ENCODE data around the gene SCO2. TPM values are rescaled to one million over a fixed set of nuclear protein-coding genes. Genes with fewer than 3 reads are reported as not detected.

Gene SCO2
- total RNA-seq, 2 donors from 2014 or later: 1.3 TPM; not detected in 1

DNA sequence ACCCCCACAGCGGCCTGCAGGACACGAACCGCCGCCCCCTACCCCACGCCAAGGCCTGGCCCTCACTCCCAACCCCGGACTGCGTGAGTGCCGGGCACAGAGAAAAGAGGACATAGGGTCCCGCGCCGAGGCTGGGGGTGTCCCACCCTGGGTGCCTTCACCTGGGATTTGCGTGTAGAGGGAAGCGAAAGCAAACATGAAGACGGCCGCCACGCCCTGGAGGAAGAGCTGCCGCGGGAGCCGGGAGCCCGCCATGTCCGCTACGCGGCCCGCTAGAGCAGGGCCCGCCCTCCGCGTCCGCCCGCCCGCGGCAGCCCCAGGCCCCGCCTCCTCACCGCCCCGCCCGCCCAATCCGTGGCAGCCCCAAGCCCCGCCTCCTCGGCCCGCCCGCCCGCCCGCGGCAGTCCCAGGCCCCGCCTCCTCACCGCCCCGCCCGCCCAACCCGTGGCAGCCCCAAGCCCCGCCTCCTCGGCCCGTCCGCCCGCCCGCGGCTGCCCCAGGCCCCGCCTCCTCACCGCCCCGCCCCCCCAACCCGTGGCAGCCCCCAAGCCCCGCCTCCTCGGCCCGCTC, 17.9 kb downstream of the SCO2 start, which contains the start of gene LMF2:
Gene LMF2, minus strand, starts transcription at position 282 of the 570 bp plus-strand sequence. Its CDS starts 27 bp downstream, at position 255.
- DNase-seq (peak; percentile 91), ATAC-seq (peak; percentile 84 to 88)
- intact Hi-C loops (cut with DNase I): loop anchor here in 1 of 2 donors (10.0 kb wide), 1 partner anchor 263 kb away; the partner anchor contains the start of gene TUBGCP6

DNA sequence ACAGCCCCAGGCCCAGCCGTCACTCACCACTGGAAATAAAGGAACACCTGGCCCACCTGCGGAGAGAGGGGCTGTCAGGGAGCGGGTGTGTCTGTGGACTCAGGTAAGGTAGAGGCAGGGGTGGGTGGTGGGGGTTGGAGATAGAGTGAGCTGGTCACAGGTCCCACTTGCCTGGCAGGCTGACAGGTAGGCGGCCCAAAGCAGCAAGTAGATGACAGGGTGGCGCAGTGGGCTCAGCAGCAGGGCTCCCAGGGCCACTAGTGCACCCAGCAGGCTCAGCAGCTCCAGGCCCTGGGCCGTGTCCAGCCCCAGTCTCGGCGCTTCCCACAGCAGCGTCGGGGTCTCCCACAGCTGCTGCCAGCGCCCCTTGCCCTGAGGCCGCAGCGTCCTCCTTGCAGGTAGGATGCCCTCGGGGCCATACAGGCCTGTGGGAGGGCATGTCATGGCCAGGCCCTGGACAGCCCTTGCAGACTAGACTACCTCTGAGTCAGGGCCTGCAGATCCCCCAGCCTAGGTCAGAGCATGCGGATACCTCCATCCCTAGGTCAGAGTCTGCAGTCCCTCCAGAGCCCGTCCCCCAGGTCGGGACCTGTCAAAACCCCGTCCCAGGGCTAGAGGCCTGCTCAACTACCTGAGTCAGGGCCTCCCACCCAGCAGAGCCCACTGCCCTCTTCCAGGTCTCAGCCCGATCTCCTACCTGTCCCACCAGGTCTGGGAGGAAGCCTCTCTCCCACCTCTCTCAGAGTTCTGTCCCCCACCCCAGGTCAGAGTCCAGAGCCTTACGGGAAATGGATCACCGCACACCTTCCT, 18.6 kb downstream of the SCO2 start:
- ATAC-seq: peak in 1 of 2 donors; percentile 12
- intact Hi-C loops (cut with DNase I): loop anchor here in 1 of 2 donors (10.0 kb wide), 1 partner anchor 262 kb away; the partner anchor contains the start of gene TUBGCP6
- no peak for DNase-seq

GRCh38 chr22:50505776-50506610, 19.4 kb downstream of the SCO2 start:
- intact Hi-C loops (cut with DNase I): loop anchor here in 1 of 2 donors (10.0 kb wide), 1 partner anchor 261 kb away; the partner anchor contains the start of gene TUBGCP6
- DNase-seq: no peak
- no peak for ATAC-seq

DNA sequence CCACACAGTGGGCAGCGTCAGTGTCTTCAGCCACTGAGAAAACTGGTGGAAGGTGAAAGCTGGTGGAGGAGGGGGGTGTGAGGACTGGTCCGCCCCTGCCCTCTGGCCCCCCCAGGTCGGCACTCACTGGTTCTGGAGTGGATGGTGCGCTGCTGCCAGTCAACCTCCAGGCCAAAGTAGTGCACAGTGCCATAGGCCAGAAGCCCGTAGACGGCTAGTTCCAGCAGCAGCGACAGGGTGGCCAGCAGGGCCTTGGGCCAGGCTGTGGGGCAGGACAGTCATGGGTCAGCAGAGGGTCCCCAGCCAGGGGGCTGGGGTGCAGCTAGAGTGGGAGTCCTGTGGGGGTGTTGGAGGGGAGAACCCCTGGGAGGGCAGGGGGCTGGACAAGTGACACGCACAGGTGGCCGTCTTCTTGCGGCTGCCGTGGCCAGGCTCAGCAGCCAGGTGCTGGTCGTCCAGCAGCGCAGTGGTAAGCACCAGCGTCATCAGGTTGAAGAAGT, 20.1 kb downstream of the SCO2 start:
- DNase-seq (no peak), ATAC-seq (no peak)
- intact Hi-C loops (cut with DNase I): loop anchor here in 1 of 2 donors (10.0 kb wide), 1 partner anchor 261 kb away; the partner anchor contains the start of gene TUBGCP6

GRCh38 chr22:50504369-50505211, 20.8 kb downstream of the SCO2 start:
- ATAC-seq: no peak
- intact Hi-C loops (cut with DNase I): loop anchor here in 1 of 2 donors (10.0 kb wide), 1 partner anchor 260 kb away; the partner anchor contains the start of gene TUBGCP6
- DNase-seq: no peak

- no peak for DNase-seq
- intact Hi-C loops (cut with DNase I): loop anchor here in 1 of 2 donors (10.0 kb wide), 1 partner anchor 259 kb away; the partner anchor contains the start of gene TUBGCP6
- no peak for ATAC-seq
Measured at GRCh38 chr22:50503475-50504145, 21.8 kb downstream of the SCO2 start.

- no peak for ATAC-seq
- no peak for DNase-seq
- intact Hi-C loops (cut with DNase I): loop anchor here in 1 of 2 donors (10.0 kb wide), 1 partner anchor 258 kb away; the partner anchor contains the start of gene TUBGCP6
Measured at GRCh38 chr22:50502628-50503474, 22.5 kb downstream of the SCO2 start.

DNA sequence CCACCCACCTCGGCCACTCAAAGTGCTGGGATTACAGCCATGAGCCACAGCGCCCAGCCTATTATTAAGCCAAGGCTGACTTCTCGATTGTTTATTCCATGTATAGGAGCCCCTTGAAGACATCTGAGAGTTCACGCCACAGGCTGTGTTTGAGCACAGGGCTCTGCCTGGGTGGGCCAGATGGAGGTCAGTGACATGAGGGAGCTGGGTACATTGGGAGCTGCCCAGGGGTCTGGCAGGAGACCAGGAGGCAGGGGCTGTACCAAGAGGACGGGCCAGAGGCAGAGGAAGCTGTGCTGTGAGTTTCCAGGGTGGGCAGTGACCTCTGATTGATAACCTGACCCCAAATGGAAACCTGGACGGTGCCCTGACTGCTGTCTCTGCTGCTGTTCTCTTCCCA, 23.3 kb downstream of the SCO2 start:
- ATAC-seq: no peak
- DNase-seq: no peak
- intact Hi-C loops (cut with DNase I): loop anchor here in 1 of 2 donors (10.0 kb wide), 1 partner anchor 257 kb away; the partner anchor contains the start of gene TUBGCP6

GRCh38 chr22:50500452-50500851, 24.9 kb downstream of the SCO2 start:
- DNase-seq (no peak), ATAC-seq (no peak)
- intact Hi-C loops (cut with DNase I): loop anchor here in 1 of 2 donors (10.0 kb wide), 1 partner anchor 256 kb away; the partner anchor contains the start of gene TUBGCP6

GRCh38 chr22:50498322-50498890, 27.0 kb downstream of the SCO2 start:
- peak; percentile 63 for DNase-seq
- ATAC-seq: peak; percentile 72 to 85

DNA sequence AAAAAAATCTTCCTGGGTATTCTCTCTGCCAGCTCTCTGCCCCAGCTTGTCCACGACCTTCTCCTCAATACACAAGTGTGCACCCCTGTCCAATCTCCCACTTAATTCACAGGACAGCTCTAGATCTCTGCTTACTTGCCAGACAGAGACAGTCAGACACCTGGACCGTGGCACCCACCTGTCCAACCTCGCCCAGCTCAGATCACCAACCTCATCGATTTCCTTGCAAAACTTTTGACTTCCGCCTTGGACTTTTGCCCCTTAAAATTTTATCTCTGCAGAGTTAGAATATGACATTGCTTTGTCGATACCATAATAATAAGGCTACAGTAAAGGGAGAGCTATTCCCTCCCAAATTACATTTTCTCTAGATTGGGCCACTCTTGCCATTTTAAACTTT, 28.3 kb downstream of the SCO2 start:
- DNase-seq: no peak
- intact Hi-C loops (cut with DNase I): no loop called here
- ATAC-seq: no peak

More at GRCh38 chr22:50498322-50498890, 27.0 kb downstream of the SCO2 start:
- intact Hi-C loops (cut with DNase I): no loop called here

DNA sequence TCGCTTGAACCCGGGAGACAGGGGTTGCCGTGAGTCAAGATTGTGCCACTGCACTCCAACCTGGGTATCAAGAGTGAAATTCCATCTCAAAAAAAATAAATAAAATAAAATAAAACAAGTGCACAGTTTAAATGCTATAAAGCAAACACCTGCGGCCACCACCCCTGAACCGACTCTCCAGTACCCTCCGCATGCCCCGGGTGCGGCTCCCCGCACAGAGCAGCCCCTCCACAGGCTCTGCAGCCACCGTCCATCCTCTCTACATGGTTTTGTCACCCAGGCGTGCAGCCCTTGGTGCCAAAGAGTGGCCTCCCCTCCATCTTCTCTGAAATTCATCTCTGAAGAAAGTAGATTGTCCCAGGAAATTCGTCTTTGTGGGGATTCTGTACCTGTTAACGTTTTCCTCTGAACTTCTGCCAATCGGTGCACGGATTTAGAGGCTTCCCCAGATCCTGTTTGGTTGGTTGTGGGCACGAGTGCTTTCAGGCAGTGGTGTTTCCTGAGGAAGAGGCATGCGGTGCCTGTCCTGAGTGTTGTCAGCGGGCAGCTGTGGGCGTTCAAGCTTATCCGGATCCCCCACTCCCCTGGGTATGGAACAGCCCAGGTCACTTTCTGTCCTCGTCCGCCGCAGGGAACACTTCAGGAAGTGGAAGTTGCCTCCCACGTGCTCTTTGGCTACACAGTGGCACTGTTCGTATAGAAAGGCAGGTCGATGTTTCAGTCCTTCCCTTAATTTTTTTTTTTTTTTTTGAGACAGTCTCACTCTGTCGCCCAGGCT, 34.7 kb downstream of the SCO2 start:
- intact Hi-C loops (cut with DNase I): no loop called here
- ATAC-seq (no peak), DNase-seq (no peak)

- intact Hi-C loops (cut with DNase I): no loop called here
- ATAC-seq (no peak), DNase-seq (no peak)
Measured at GRCh38 chr22:50489363-50490243, 35.8 kb downstream of the SCO2 start.

DNA sequence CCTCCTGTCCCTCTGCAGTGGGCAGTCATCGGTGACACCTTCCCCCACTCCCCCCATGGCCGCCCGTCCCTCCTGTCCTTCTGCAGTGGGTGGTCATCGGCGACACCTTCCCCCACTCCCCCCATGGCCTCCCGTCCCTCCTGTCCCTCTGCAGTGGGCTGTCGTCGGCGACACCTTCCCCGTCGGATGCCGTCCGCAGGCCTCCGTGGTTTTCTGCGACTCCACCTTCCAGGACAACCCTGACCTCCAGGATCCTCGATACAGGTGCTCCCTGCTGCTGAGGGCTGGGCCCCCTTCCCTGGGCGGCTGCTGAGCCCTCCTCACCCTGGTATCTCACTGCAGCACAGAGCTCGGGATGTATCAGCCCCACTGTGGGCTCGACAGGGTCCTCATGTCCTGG, 36.5 kb downstream of the SCO2 start:
- DNase-seq (no peak), ATAC-seq (no peak)
- intact Hi-C loops (cut with DNase I): no loop called here

Measured in left cardiac atrium (tissue), 4 donors.